ENCODE measurements around the gene PYDC1. TPM values are rescaled to one million over a fixed set of nuclear protein-coding genes. Genes with fewer than 3 reads are reported as not detected.

The PYDC1 gene
- total and polyA plus RNA-seq, 10 of the 15 experiments (the other 5 are each of a cell fraction or from before 2014, with no cell fraction given), result not detected

- 0 out of 4 replicates have a peak, but pooled peaks of 1 of the 2 experiments have one; percentile 29 for TF ChIP-seq ETV6 (conservative IDR thresholded peaks at IDR 0.05 in 1 of 2, IDR thresholded peaks at IDR 0.05 in 1 of 2; ENCODE audit: borderline replicate concordance in 1 of 2, low read depth in 1 of 2)
- TF ChIP-seq NR2C2 (IDR thresholded peaks at IDR 0.05; ENCODE audit: borderline replicate concordance, control insufficient read depth, insufficient read length, low read depth), result no peak
- no peak for TF ChIP-seq STAT3 (IDR thresholded peaks at IDR 0.05; ENCODE audit: low read depth, low read length)
- TF ChIP-seq DPF2 (IDR thresholded peaks at IDR 0.05), result peak; percentile 66
- TF ChIP-seq RELB (IDR thresholded peaks at IDR 0.05; ENCODE audit: low read depth), result peak; percentile 64
- TF ChIP-seq NKRF (conservative IDR thresholded peaks at IDR 0.05), result no peak
- peak; percentile 88 for TF ChIP-seq EED (IDR thresholded peaks at IDR 0.05; ENCODE audit: low read depth)
- peak; percentile 91 to 92 for TF ChIP-seq IKZF2 (IDR thresholded peaks at IDR 0.05)
- no peak for TF ChIP-seq MEF2A (IDR thresholded peaks at IDR 0.05; ENCODE audit: insufficient read depth, low read depth, low read length)
Observed at GRCh38 chr16:31243734-31244670, 27.1 kb upstream of the PYDC1 start (continued).

Measured in GM12878 (cell line).